Measurements from ENCODE around the gene ARL6IP4. TPM values are rescaled to one million over a fixed set of nuclear protein-coding genes. Genes with fewer than 3 reads are reported as not detected.
A peak's percentile ranks its signal among the peaks of the same experiment; 100 is the strongest.

Gene ARL6IP4
- 147 TPM for total RNA-seq

GRCh38 chr12:122980183-122981035 lies at the start of gene ARL6IP4:
TSS of gene ARL6IP4 (plus strand) at chr12:122980681. CDS start at chr12:122981140, 459 bp downstream.
- H3K27ac ChIP-seq, result peak within 1 kb of the TSS; percentile 83
- intact Hi-C loops (cut with DNase I), result loop anchor here (5.0 kb wide), 1 partner anchor 252 kb away; the partner anchor contains the start of genes MPHOSPH9 and MTRFR
- no peak for DNase-seq (ENCODE audit: extremely low spot score in 2 of 2)
- peaks cover 92% of the 10 kb centered on the region for H3K4me1 ChIP-seq
- H3K36me3 ChIP-seq, result peaks cover 0 to 6% of the 10 kb centered on the region in 2 donors
- H3K27me3 ChIP-seq, result no peaks in the 10 kb centered on the region
- H3K4me3 ChIP-seq, result peak within 1 kb of the TSS; percentile 81 to 93
- no peaks in the 10 kb centered on the region for H3K9me3 ChIP-seq
- TF ChIP-seq, protein P1, sequence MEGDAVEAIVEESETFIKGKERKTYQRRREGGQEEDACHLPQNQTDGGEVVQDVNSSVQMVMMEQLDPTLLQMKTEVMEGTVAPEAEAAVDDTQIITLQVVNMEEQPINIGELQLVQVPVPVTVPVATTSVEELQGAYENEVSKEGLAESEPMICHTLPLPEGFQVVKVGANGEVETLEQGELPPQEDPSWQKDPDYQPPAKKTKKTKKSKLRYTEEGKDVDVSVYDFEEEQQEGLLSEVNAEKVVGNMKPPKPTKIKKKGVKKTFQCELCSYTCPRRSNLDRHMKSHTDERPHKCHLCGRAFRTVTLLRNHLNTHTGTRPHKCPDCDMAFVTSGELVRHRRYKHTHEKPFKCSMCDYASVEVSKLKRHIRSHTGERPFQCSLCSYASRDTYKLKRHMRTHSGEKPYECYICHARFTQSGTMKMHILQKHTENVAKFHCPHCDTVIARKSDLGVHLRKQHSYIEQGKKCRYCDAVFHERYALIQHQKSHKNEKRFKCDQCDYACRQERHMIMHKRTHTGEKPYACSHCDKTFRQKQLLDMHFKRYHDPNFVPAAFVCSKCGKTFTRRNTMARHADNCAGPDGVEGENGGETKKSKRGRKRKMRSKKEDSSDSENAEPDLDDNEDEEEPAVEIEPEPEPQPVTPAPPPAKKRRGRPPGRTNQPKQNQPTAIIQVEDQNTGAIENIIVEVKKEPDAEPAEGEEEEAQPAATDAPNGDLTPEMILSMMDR (IDR thresholded peaks at IDR 0.05), result no peak
- peak in 1 of 2 donors; percentile 76 for TF ChIP-seq POLR2A (IDR thresholded peaks at IDR 0.05)
- peak in 1 of 2 donors; percentile 50 for TF ChIP-seq POLR2AphosphoS5 (IDR thresholded peaks at IDR 0.05; ENCODE audit: insufficient read depth in 1 of 2, low read depth in 1 of 2)

DNA sequence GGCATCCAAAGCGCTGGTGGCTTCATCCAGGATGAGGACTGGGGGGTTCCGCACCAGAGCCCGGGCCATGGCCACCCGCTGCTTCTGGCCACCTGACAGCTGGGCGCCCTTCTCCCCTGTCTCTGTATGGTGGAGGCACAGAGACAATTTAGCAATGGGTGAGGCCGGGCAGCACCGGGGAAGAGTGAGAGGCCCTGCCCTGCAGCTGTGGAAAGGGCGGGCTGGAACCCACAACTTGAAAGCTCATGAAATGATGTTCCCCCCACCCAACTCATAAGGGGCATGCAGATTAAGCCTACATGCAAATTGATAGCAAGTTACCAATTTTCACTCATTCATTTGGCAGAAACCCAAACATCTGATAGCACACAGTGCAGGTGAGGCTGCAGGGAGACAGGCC lies 48.3 kb upstream of the ARL6IP4 start:
- intact Hi-C loops (cut with DNase I), result no loop called here
- Histone ChIP-seq H3K4me3 (no peak overlapping the region), H3K4me1 (no peaks in the 10 kb centered on the region), H3K27me3 (no peaks in the 10 kb centered on the region), H3K36me3 (no peaks in the 10 kb centered on the region), H3K27ac (no peak overlapping the region), H3K9me3 (no peaks in the 10 kb centered on the region)
- TF ChIP-seq, protein P1 (IDR thresholded peaks at IDR 0.05), result no peak
- TF ChIP-seq POLR2A (IDR thresholded peaks at IDR 0.05), result no peak
- TF ChIP-seq POLR2AphosphoS5 (IDR thresholded peaks at IDR 0.05; ENCODE audit: insufficient read depth in 1 of 2, low read depth in 1 of 2), result no peak
- no peak for DNase-seq (ENCODE audit: extremely low spot score in 2 of 2)

DNA sequence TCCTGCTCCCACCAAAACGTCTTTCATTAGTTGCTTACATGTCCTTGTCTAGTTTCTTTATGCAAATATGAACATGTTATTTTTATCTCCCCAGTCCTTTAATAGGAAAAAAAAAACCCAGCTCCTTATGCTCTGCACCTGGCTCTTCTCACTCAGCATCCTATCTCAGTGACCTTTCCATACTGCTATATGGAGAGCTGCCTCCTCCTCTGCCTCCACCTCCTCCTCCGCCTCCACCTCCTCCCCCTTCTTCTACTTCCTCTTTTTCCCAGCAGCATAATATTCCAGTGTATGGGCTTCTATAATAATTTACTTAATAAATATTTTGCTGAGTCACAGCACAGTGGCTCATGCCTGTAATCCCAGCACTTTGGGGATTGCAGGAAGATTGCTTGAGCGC lies 45.8 kb upstream of the ARL6IP4 start:
- no peak for DNase-seq (ENCODE audit: extremely low spot score in 2 of 2)
- H3K4me3 ChIP-seq, result no peak overlapping the region
- TF ChIP-seq POLR2A (IDR thresholded peaks at IDR 0.05), result no peak
- TF ChIP-seq, protein P1 (IDR thresholded peaks at IDR 0.05), result no peak
- TF ChIP-seq POLR2AphosphoS5 (IDR thresholded peaks at IDR 0.05; ENCODE audit: insufficient read depth in 1 of 2, low read depth in 1 of 2), result no peak
- no peak overlapping the region for H3K27ac ChIP-seq
- no peaks in the 10 kb centered on the region for H3K36me3 ChIP-seq
- no peaks in the 10 kb centered on the region for H3K27me3 ChIP-seq
- intact Hi-C loops (cut with DNase I), result no loop called here
- no peaks in the 10 kb centered on the region for H3K9me3 ChIP-seq
- H3K4me1 ChIP-seq, result no peaks in the 10 kb centered on the region

GRCh38 chr12:122935318-122935717 lies 45.2 kb upstream of the ARL6IP4 start:
- no peak for DNase-seq (ENCODE audit: extremely low spot score in 2 of 2)
- Histone ChIP-seq H3K27me3 (no peaks in the 10 kb centered on the region), H3K27ac (no peak overlapping the region), H3K9me3 (no peaks in the 10 kb centered on the region), H3K4me1 (no peaks in the 10 kb centered on the region), H3K36me3 (no peaks in the 10 kb centered on the region), H3K4me3 (no peak overlapping the region)
- TF ChIP-seq, protein P1 (IDR thresholded peaks at IDR 0.05), result no peak
- TF ChIP-seq POLR2A (IDR thresholded peaks at IDR 0.05) (no peak), POLR2AphosphoS5 (IDR thresholded peaks at IDR 0.05; ENCODE audit: insufficient read depth in 1 of 2, low read depth in 1 of 2) (no peak)
- intact Hi-C loops (cut with DNase I), result no loop called here

DNA sequence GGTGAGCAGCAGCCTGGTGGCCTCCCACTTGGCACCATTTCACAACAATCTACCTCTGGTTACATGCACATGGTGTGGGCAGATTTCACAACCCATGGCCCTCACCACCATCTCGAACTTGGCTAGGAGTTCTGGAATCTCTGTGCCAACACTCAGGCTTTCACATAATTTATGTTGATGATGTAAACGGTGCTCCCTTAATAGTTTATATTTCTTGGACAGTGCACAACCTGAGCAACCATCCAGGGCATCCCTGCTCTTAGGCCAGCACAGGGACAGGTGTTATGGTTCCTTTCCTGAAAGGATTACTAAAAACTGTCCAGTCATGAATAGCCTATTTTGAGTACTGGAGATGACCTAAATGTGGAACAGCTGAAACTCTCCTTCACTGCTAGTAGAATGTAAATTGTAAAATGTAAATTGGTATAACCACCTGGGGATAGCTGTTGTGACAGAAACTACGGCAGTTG lies 42.8 kb upstream of the ARL6IP4 start:
- TF ChIP-seq POLR2A (IDR thresholded peaks at IDR 0.05) (no peak), POLR2AphosphoS5 (IDR thresholded peaks at IDR 0.05; ENCODE audit: insufficient read depth in 1 of 2, low read depth in 1 of 2) (no peak)
- TF ChIP-seq, protein P1 (IDR thresholded peaks at IDR 0.05), result no peak
- no peak for DNase-seq (ENCODE audit: extremely low spot score in 2 of 2)
- H3K4me1 ChIP-seq, result peaks cover 9% of the 10 kb centered on the region
- intact Hi-C loops (cut with DNase I), result no loop called here
- no peaks in the 10 kb centered on the region for H3K27me3 ChIP-seq
- no peak overlapping the region for H3K27ac ChIP-seq
- H3K9me3 ChIP-seq, result no peaks in the 10 kb centered on the region
- H3K36me3 ChIP-seq, result no peaks in the 10 kb centered on the region
- no peak overlapping the region for H3K4me3 ChIP-seq
